Umbilical cord (tissue), 2 donors: ENCODE results near the gene SLAMF1. TPM values are rescaled to one million over a fixed set of nuclear protein-coding genes. Genes with fewer than 3 reads are reported as not detected.
"Not testable (repeated sequence)": the region's sequence is repeated elsewhere in the genome, so short reads cannot be mapped to it uniquely, and the experiment has no call there.

Experiments used
- DNase-seq: peaks from one replicate; pipeline ENCODE4 v3.0.0-alpha.2; 2015; ENCODE audit warnings: low spot score
- total RNA-seq: library from RNA; depleted of rRNA; stranded (reverse); fragments of >200 nt; gene quantifications from one replicate; pipeline ENCODE4 v1.2.3, GENCODE V29; 2014; ENCODE audit warnings: low replicate concordance; ENCODE audit not compliant: insufficient read depth

SLAMF1 gene
- total RNA-seq, 1 donor from 2014 or later: 0.24 TPM

- DNase-seq: no peak
Observed at GRCh38 chr1:160640359-160641123, 6.3 kb downstream of the SLAMF1 start.

- DNase-seq: no peak
Observed at GRCh38 chr1:160639652-160640051, 7.2 kb downstream of the SLAMF1 start.

DNA sequence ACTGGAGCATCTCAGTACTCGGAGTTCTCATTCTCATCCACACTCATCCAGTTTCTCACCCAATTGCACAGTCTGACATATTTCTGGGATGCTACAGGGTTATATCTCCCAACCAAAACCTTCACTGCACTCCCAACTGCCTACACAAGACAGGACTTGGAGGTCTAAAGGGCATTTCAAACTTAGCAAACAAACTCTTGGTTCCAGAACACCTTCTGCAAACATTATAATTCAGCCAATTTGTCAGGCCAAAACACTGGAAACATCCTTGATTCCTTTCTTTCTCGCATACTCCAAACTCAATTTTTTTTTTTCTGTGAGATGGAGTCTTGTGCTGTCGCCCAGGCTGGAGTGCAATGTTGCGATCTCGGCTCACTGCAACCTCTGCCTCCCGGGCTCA lies 7.9 kb downstream of the SLAMF1 start:
- no peak for DNase-seq

- no peak for DNase-seq
Observed at GRCh38 chr1:160638540-160638857, 8.3 kb downstream of the SLAMF1 start.

GRCh38 chr1:160637821-160638539 lies 8.9 kb downstream of the SLAMF1 start:
- no peak for DNase-seq

GRCh38 chr1:160637065-160637464 lies 9.8 kb downstream of the SLAMF1 start:
- DNase-seq: no peak

DNA sequence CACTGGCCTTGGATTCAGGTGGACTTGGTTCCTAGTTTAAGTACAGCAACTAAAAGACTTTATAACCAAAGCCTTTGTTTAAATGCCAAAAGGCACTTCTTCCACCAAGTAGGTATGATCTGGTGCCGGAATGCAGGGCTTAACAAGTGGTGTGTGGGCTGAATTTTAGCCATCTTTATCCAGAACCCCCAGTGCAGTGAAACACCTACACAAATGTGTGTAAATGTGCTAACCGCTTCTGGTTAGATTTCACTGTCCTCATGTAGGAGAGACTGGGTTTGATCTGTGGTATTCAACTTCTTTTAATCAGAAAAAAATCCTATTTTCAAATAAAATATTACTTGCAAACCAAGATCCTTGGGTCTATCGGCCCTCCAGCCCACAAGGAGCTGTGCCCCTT lies 10.3 kb downstream of the SLAMF1 start:
- no peak for DNase-seq

- no peak for DNase-seq
Observed at GRCh38 chr1:160636076-160636475, 10.8 kb downstream of the SLAMF1 start.

- no peak for DNase-seq
Observed at GRCh38 chr1:160634543-160635491, 12.0 kb downstream of the SLAMF1 start.

DNA sequence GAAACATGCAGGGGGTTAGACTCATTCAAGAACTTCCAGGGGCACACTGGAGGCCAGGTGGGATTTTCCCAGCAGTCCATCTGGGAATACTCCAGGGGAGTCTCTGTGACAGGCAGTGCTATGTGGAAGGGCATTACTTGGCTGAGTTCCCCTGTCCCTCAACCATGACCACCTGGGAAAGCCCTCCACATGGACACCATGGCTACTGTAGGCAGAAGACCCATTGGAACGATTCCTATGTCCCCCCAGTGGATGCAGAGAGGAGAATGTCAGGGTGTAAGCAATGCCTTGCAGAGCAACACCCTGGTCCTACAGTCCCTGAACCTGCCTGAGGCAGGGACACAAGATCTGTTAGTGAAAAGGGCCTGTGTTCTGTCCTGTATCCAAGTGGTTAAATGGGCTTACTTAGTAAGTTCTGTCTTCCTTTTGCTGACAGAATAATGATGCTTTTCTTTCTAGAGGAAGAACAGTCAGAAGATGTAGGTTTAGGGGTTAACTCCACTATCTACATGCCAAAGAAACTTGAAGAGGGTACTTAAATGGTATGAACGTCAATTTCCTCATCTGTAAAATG lies 13.4 kb downstream of the SLAMF1 start:
- no peak for DNase-seq

- DNase-seq: no peak
Observed at GRCh38 chr1:160631983-160632625, 14.7 kb downstream of the SLAMF1 start.

DNA sequence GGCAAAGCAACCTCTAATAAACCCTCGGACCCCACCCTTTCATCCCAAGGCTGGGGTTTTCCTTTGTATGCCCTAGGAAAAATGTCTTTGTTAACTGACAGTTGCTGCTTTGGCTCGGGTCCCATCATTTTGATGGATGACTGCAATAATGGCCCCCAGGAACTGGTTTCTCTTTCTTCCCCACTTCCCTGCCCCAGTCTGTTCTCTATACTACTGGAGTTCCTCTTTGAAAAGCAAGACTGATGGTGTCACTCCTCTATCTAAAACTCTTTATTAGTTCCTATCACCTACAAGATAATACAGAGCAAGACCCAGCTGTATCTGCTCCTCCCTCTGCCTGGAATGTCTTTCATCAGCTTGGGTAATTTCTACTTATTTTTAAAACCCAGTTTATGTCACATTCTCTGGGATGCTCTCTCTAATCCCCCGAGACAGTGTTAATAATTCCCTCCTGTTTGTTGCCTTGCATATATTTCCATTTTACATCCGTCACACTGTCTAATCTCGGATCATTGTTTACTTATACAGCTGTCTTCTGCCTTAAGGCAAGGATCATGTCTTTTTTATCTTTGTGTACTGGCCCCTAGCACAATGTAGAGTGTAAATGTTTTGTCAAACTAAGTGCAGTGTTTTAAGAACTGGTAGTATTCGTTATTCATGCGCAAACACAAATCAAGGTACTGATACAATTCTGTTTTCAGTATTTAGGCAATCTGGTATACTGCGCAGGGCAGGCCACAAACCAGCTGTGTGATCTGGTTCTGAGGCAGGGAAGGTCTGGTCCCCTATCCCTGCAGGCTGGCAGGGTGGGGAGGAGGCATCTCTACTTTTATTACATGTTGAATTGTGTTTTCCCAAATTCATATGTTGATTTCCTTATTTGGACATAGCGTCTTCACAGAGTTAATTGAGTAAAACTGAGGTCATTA lies 16.1 kb downstream of the SLAMF1 start:
- no peak for DNase-seq

GRCh38 chr1:160629286-160630210 lies 17.3 kb downstream of the SLAMF1 start:
- DNase-seq: peak; percentile 68

- no peak for DNase-seq
Observed at GRCh38 chr1:160628799-160629263, 18.0 kb downstream of the SLAMF1 start.

GRCh38 chr1:160627677-160628289 lies 19.1 kb downstream of the SLAMF1 start:
- not testable (repeated sequence) for DNase-seq

DNA sequence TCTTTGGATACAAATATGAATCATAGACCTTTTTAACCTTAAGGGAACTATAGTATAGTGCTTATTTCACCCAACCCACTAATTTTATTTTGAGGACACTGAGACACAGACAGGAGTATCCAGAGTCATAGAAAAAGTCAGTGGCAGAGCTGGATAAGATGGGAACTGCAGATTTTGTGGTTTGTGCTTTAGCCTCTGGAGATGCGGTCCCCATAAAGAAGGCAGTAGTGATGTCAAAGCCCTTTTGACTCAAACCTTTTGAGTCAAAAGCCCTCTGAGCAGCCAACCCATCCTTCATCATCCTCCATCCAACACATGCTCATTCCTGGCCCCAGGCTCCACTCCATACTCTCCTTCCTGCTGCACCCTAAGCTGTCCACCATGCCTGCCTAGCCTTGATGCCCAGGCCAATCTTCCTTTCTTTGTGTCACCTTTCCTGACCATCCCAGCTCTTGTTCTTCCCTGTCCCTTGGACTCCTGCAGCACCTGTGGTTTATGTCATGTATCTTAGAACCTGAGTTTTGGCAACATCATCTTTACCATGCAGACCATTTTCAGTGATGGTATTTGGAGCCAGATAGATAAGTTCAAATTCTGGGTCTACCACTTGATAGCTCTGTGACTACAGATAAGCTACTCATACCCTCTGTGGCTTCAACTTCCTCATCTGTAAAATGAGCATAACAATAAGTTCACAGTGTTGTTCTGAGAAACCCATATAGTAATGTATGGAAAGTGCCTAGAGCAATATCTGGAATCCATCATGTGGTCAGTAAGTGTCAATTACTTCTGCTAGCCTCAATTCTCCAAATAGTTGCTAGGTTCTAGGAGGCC lies 20.1 kb downstream of the SLAMF1 start:
- DNase-seq: no peak

DNA sequence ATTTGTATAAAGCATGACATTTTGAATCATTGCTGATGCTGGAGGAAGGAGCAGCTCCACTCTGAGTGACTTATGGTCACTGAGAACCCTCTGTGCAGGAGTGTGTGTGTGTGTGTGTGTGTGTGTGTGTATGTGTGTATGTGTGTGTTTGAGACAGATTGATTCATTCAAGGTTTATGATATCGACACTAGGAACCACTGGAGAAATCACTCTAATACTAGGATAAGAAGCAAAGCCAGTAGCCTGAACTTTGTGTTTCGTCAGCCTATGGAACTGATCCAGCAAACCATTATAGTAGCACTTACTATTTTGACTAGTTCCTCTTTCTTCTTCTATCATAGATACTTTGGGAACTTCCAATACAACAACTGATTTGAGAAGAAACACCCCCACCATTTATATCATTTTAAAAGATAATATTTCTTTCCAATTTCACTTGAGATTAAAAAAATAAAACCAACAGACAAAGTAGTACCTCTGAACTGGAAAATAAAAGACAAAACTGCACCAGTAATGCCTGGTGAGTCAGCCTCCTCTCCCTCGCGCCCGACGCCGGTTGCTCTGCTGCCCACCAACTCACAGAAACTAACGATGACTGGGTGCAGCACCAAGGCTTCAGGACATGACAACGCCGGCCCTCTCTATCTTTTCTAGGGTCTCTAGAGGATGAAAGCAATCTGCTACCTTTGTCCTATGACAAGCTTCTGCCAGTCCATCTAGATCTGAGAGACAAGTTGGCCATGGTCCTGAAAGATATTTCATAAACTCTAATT lies 20.9 kb downstream of the SLAMF1 start:
- DNase-seq: peak; percentile 59
